ENCODE results near the gene LUC7L3.
"Not testable (repeated sequence)": the region's sequence is repeated elsewhere in the genome, so short reads cannot be mapped to it uniquely, and the experiment has no call there.

DNA sequence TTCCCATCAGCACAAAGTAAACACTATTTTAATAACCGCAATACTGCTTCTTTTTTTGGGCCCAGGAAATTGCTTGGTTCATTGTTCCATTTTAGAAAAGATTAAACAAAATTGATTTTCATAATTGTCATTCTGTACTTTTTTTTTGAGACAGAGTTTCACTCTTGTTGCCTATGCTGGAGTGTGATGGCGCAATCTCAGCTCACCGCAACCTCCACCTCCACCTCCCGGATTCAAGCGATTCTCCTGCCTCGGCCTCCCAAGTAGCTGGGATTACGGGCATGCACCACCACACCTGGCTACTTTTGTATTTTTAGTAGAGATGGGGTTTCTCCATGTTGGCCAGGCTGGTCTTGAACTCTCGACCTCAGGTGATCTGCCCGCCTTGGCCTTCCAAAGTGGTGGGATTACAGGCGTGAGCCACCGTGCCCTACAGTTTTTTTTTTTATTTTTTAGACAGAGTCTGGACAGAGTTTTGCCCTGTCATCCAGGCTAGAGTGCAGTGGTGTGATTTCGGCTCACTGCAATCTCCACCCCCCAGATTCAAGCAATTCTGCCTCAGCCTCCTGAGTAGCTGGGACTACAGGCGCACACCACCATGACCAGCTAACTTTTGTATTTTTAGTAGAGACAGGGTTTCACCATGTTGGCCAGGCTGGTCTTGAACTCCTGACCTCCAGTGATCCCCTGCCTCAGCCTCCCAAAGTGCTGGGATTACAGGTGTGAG lies 85.5 kb downstream of the LUC7L3 start:
- TF ChIP-seq, protein P1, sequence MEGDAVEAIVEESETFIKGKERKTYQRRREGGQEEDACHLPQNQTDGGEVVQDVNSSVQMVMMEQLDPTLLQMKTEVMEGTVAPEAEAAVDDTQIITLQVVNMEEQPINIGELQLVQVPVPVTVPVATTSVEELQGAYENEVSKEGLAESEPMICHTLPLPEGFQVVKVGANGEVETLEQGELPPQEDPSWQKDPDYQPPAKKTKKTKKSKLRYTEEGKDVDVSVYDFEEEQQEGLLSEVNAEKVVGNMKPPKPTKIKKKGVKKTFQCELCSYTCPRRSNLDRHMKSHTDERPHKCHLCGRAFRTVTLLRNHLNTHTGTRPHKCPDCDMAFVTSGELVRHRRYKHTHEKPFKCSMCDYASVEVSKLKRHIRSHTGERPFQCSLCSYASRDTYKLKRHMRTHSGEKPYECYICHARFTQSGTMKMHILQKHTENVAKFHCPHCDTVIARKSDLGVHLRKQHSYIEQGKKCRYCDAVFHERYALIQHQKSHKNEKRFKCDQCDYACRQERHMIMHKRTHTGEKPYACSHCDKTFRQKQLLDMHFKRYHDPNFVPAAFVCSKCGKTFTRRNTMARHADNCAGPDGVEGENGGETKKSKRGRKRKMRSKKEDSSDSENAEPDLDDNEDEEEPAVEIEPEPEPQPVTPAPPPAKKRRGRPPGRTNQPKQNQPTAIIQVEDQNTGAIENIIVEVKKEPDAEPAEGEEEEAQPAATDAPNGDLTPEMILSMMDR (IDR thresholded peaks at IDR 0.05) = not testable (repeated sequence)
- TF ChIP-seq POLR2A (IDR thresholded peaks at IDR 0.05) = not testable (repeated sequence)

Measured in body of pancreas (tissue), 4 donors.